Measurements from ENCODE around the gene ADH7. TPM values are rescaled to one million over a fixed set of nuclear protein-coding genes. Genes with fewer than 3 reads are reported as not detected.
"Not testable (repeated sequence)": the region's sequence is repeated elsewhere in the genome, so short reads cannot be mapped to it uniquely, and the experiment has no call there.

The ADH7 gene
- total RNA-seq, 1 donor from 2014 or later = not detected

GRCh38 chr4:99381588-99382175 is 53.5 kb downstream of the ADH7 start:
- DNase-seq (ENCODE audit: low read depth in 2 of 2) = no peak

DNA sequence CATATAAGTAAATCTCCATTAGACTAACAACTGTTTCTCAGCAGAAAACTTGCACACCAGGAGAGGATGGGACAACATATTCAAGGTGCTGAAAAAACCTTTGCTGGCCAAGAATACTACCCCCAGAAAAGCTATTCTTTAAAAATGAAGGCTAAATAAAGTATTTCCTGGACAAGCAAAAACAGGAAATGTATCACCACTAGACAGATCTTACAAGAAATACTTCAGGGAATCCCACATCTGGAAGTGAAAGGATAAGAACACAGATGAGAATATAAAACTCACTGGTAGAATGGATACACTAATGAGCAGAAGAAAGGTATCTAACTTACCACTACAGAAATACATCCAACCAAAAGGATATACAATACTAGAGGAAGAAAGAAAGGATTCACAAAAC is 55.6 kb downstream of the ADH7 start:
- no peak for DNase-seq (ENCODE audit: low read depth in 2 of 2)

DNA sequence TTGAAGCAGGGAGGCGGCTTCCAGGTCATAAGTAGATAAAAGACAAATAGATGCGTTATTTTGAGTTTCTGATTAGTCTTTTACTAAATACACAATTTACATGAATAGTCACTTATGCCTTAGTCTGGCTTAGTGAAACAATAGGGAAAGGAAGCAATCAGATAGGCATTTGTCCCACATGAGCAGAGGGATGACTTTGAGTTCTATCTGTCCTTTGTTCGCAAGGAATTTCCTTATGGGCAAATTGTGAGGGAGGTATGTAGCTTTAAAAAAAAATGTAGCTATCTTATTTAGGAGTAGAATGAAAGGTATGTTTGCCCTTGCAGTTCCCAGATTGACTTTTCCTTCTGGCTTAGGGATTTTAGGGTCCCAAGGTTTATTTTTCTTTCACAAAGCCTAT is 56.3 kb downstream of the ADH7 start:
- no peak for DNase-seq (ENCODE audit: low read depth in 2 of 2)

DNA sequence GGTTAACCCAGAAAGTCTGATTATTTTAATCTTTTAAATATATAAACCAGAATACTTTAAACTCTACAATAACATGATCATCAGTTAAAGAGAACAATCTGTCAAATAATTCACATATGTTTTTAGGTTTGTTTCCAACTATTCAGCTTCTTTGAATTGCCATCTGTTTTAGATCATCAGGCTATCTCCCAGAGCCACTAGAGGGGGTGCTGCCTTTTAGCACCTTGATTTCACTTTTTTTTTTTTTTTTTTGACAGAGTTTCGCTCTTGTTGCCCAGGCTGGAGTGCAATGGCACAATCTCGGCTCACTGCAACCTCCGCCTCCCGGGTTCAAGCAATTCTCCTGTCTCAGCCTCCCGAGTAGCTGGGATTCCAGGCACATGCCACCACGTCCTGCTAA is 57.8 kb downstream of the ADH7 start:
- DNase-seq (ENCODE audit: low read depth in 2 of 2) = not testable (repeated sequence)

DNA sequence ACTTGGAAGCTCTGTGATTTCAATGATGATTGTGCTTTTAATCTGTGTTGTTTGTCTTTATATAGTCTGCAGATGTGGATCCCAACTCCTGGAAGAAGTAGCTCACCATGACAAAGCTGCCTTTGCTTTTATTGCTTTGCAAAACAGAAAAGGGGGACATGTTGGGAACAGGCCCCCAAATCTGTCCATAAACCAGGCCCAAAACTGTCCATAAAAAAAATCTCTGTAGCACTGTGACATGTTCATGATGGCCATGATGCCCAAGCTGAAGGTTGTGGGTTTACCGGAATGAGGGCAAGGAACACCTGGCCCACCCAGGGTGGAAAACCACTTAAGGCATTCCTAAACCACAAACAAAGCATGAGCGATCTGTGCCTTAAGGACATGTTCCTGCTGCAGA is 62.7 kb downstream of the ADH7 start:
- DNase-seq (ENCODE audit: low read depth in 2 of 2) = not testable (repeated sequence)

DNA sequence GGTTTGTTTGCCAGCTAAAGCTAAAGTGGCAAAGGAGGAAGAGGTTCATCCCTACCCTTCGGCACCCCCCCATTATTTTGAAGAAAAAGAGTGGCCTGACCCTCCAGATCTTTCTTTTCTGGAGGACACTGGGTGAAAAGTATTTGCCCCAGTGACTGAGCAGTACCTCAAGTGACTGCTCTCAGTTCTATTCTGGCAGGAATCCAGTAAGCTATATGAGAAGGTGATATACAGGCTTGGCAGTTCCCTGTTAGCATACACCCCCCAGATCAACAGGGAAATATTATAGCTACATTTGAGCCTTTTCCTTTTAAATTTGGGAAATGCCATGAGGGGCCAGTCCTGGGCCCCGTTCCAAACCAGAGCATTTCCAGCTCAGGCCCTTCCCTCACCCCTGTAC is 67.3 kb downstream of the ADH7 start:
- DNase-seq (ENCODE audit: low read depth in 2 of 2) = not testable (repeated sequence)

DNA sequence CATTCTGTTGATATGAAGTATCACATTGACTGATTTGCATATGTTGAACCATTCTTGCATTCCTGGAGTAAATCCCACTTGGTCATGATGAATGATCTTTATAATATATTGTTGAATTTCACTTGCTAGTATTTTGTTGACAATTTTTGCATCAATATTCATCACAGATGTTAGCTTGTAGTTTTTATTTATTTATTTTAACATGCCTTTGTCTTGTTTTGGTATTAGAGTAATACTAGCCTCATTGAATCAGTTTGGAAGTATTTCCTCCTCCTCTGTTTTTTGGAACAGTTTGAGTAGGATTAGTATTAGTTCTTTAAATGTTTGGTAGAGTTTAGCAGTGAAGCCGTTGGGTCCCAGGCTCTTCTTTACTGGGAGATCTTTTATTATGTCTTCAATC is 68.7 kb downstream of the ADH7 start:
- DNase-seq (ENCODE audit: low read depth in 2 of 2) = no peak

- no peak for DNase-seq (ENCODE audit: low read depth in 2 of 2)
Measured at GRCh38 chr4:99362768-99363167, 72.4 kb downstream of the ADH7 start.

Other genes starting within 250 kb of the ADH7 start
- not detected in 2 replicates for gene ADH6, start 216.1 kb downstream of the ADH7 start, total RNA-seq
- not detected in 2 replicates for gene ADH1A, start 144.4 kb downstream of the ADH7 start, total RNA-seq
- gene ADH1B, start 113.9 kb downstream of the ADH7 start, total RNA-seq = 0.13 TPM in 2 replicates
- gene ADH1C, start 82.6 kb downstream of the ADH7 start, total RNA-seq = not detected in 2 replicates
- not detected in 2 replicates for gene C4orf17, start 75.7 kb upstream of the ADH7 start, total RNA-seq
- gene TRMT10A, start 128.7 kb upstream of the ADH7 start, total RNA-seq = 3.5 and 4.9 TPM in 2 replicates
- gene MTTP, start 139.5 kb upstream of the ADH7 start, total RNA-seq = not detected in 2 replicates
- under 0.01 TPM in 2 replicates for gene C4orf54, start 222.5 kb upstream of the ADH7 start, total RNA-seq